RPMI8226 (cell line): ENCODE results near the gene PDXDC1.
"Not testable (repeated sequence)": the region's sequence is repeated elsewhere in the genome, so short reads cannot be mapped to it uniquely, and the experiment has no call there.

Experiments
- DNase-seq: peaks from one replicate; pipeline ENCODE4 v3.0.0-alpha.2; 2015

Gene PDXDC1

GRCh38 chr16:15168953-15169652 is 194.3 kb downstream of the PDXDC1 start:
- not testable (repeated sequence) for DNase-seq

GRCh38 chr16:15179909-15180308 is 205.1 kb downstream of the PDXDC1 start:
- DNase-seq, result not testable (repeated sequence)

- DNase-seq, result not testable (repeated sequence)
These were observed 206.1 kb downstream of the PDXDC1 start for GRCh38 chr16:15180946-15181345.

GRCh38 chr16:15184000-15184399 is 209.2 kb downstream of the PDXDC1 start:
- DNase-seq, result not testable (repeated sequence)
